ENCODE results near the gene SAYSD1. TPM values are rescaled to one million over a fixed set of nuclear protein-coding genes. Genes with fewer than 3 reads are reported as not detected.

SAYSD1 gene
- total RNA-seq, 1 experiment from 2014 or later: 9.4 TPM

GRCh38 chr6:39084506-39084905, 30.5 kb downstream of the SAYSD1 start:
- no peaks in the 10 kb centered on the region for H3K79me2 ChIP-seq (ENCODE audit: insufficient read depth, low read length)
- Mint-ChIP-seq H3K9me3 (no peaks in the 10 kb centered on the region), H3K27ac (no peak overlapping the region), H3K27me3 (ENCODE audit: low read depth) (peaks cover 14% of the 10 kb centered on the region), H3K4me1 (peaks cover 50 to 55% of the 10 kb centered on the region in 2 experiments), H3K36me3 (ENCODE audit: insufficient read depth in 1 of 3, low read depth in 3 of 3) (no peaks in the 10 kb centered on the region; a peak in 1 of 7 replicates), H3K4me3 (no peak overlapping the region)
- H2BK20ac ChIP-seq (ENCODE audit: low read depth, low read length, poor library complexity, severe bottlenecking): no peak overlapping the region
- TF ChIP-seq CTCF (conservative IDR thresholded peaks at IDR 0.05): no peak
- no peaks in the 10 kb centered on the region for H3K27me3 ChIP-seq (ENCODE audit: insufficient read depth, low read length)
- no peak overlapping the region for H2BK120ac ChIP-seq (ENCODE audit: low read depth, low read length, poor library complexity, severe bottlenecking)
- H3K18ac ChIP-seq (ENCODE audit: insufficient read length, low read depth, low read length): no peak overlapping the region
- no peak overlapping the region for H2BK5ac ChIP-seq (ENCODE audit: insufficient read length, low read length)
- H3K23ac ChIP-seq (ENCODE audit: insufficient read length, low read depth, low read length): no peak overlapping the region
- no CpG with 5 or more reads among the region's 7 CpGs for WGBS (ENCODE audit: extremely low coverage, insufficient read length, low lambda C conversion rate)
- H3K23me2 ChIP-seq (ENCODE audit: insufficient read length, low read depth, low read length, poor library complexity, severe bottlenecking): no peaks in the 10 kb centered on the region
- no peak overlapping the region for H3K27ac ChIP-seq (ENCODE audit: insufficient read length, low read depth, low read length)
- H4K8ac ChIP-seq (replicated peaks; ENCODE audit: insufficient read length, low read depth, low read length): no peak overlapping the region
- no peak overlapping the region; the same call in 1 of the 2 replicates for H3K14ac ChIP-seq (ENCODE audit: insufficient read depth, low read length)
- DNase-seq: no peak
- no peak overlapping the region for H4K91ac ChIP-seq (ENCODE audit: insufficient read length, low read depth, low read length)
- H3K9ac ChIP-seq (ENCODE audit: extremely low read depth, insufficient read length, low read length): no peak overlapping the region
- H2BK12ac ChIP-seq (ENCODE audit: insufficient read length, low read depth, low read length): no peak overlapping the region
- H3K4me2 ChIP-seq (ENCODE audit: insufficient read depth, insufficient read length, low read length): no peak overlapping the region
- no peak overlapping the region for H2AK5ac ChIP-seq (ENCODE audit: insufficient read length, low read length)
- H4K5ac ChIP-seq (ENCODE audit: insufficient read length, low read depth, low read length): no peak overlapping the region
- no peaks in the 10 kb centered on the region for H3K79me1 ChIP-seq (ENCODE audit: insufficient read depth, low read depth, low read length, poor library complexity, severe bottlenecking)
- H2BK15ac ChIP-seq (ENCODE audit: low read depth, low read length): no peak overlapping the region
- no peaks in the 10 kb centered on the region for H4K20me1 ChIP-seq (ENCODE audit: control insufficient read depth, insufficient read depth, insufficient read length)
- H3T11ph ChIP-seq (ENCODE audit: low read length): no peak overlapping the region
- no peak overlapping the region for H3K56ac ChIP-seq (ENCODE audit: insufficient read length, low read depth, low read length)
- H3K4me1 ChIP-seq (ENCODE audit: insufficient read depth, low read length): peaks cover 4% of the 10 kb centered on the region
- no peaks in the 10 kb centered on the region for H3K9me3 ChIP-seq (ENCODE audit: control insufficient read depth, low read depth, low read length)
- H2AFZ ChIP-seq (ENCODE audit: low read length): no peak overlapping the region
- no peak overlapping the region for H3K4ac ChIP-seq (ENCODE audit: low read depth, low read length)

All from H9 (cell line).